HL-60 (cell line): ENCODE results near the gene DMRTB1.

Experiments used
- DNase-seq, 2 experiments: peaks; one replicate each; pipeline ENCODE4 v3.0.0-alpha.2; 2010 to 2020; ENCODE audit warnings: low read depth in 1 of 2, low spot score in 1 of 2
- H3K27ac ChIP-seq: fragments of 250-450 bp; sonication (Bioruptor Pico); replicated peaks from 2 replicates; pipeline ENCODE4 v1.5.1; 2020; ENCODE audit warnings: mild to moderate bottlenecking, moderate library complexity
- H3K27me3 ChIP-seq: fragments of 250-450 bp; sonication (Bioruptor Pico); 2 replicates; pipeline ENCODE4 v1.5.1; 2021; ENCODE audit warnings: mild to moderate bottlenecking, moderate library complexity; ENCODE audit not compliant: insufficient read depth, poor library complexity, severe bottlenecking
- H3K4me3 ChIP-seq: replicated peaks from 2 replicates; pipeline ENCODE4 v1.5.1; 2011; ENCODE audit warnings: mild to moderate bottlenecking, control low read depth, low read length; ENCODE audit not compliant: insufficient read depth
- CTCF ChIP-seq: IDR thresholded peaks from one replicate; pipeline ENCODE4 v1.5.1; 2011; ENCODE audit warnings: low read length, control low read depth, inconsistent platforms; ENCODE audit not compliant: insufficient read depth
- GABPA ChIP-seq: IDR thresholded peaks from 2 replicates; pipeline ENCODE4 v1.6.1; 2012; ENCODE audit warnings: low read depth
- POLR2AphosphoS5 ChIP-seq: IDR thresholded peaks from 2 replicates; pipeline ENCODE4 v1.6.1; 2012; ENCODE audit warnings: low read depth
- REST ChIP-seq: IDR thresholded peaks from 2 replicates; pipeline ENCODE4 v1.6.1; 2012; ENCODE audit warnings: low read depth; ENCODE audit not compliant: insufficient replicate concordance
- SPI1 ChIP-seq: IDR thresholded peaks from 2 replicates; pipeline ENCODE4 v1.6.1; 2012; ENCODE audit warnings: low read depth, mild to moderate bottlenecking, borderline replicate concordance

The DMRTB1 gene

GRCh38 chr1:53442299-53442698, 16.9 kb upstream of the DMRTB1 start:
- Histone ChIP-seq H3K27me3 (peaks cover 6% of the 10 kb centered on the region), H3K27ac (no peak overlapping the region), H3K4me3 (no peak overlapping the region)
- TF ChIP-seq REST, result no peak
- TF ChIP-seq SPI1, result no peak
- no peak for TF ChIP-seq CTCF
- TF ChIP-seq GABPA, result no peak
- TF ChIP-seq POLR2AphosphoS5, result no peak
- no peak for DNase-seq

GRCh38 chr1:53446051-53446450, 13.1 kb upstream of the DMRTB1 start:
- DNase-seq, result no peak
- TF ChIP-seq CTCF (no peak), SPI1 (no peak), GABPA (no peak), REST (no peak), POLR2AphosphoS5 (no peak)
- Histone ChIP-seq H3K27ac (no peak overlapping the region), H3K27me3 (peaks cover 13% of the 10 kb centered on the region), H3K4me3 (no peak overlapping the region)

- Histone ChIP-seq H3K4me3 (no peak overlapping the region), H3K27ac (no peak overlapping the region), H3K27me3 (peaks cover 13% of the 10 kb centered on the region)
- TF ChIP-seq REST (no peak), POLR2AphosphoS5 (no peak), GABPA (no peak), SPI1 (no peak), CTCF (no peak)
- DNase-seq, result no peak
These were observed 11.8 kb upstream of the DMRTB1 start for GRCh38 chr1:53447413-53447812.
